GM20000 (cell line): ENCODE results near the gene PSMA6.
"Not testable (repeated sequence)": the region's sequence is repeated elsewhere in the genome, so short reads cannot be mapped to it uniquely, and the experiment has no call there.

Experiments used
- DNase-seq: peaks from one replicate; pipeline ENCODE4 v3.0.0; 2012; ENCODE audit warnings: low spot score
- CTCF ChIP-seq: IDR thresholded peaks from 2 replicates; pipeline ENCODE4 v1.5.1; 2012; ENCODE audit warnings: mild to moderate bottlenecking, control low read depth; ENCODE audit errors: extremely low read depth, missing control alignments

PSMA6 gene

GRCh38 chr14:35292770-35293561 lies 784 bp downstream of the PSMA6 start:
- no peak for TF ChIP-seq CTCF
- DNase-seq: no peak

GRCh38 chr14:35295845-35296161 lies 3.6 kb downstream of the PSMA6 start:
- no peak for DNase-seq
- TF ChIP-seq CTCF: no peak

- no peak for TF ChIP-seq CTCF
- DNase-seq: no peak
Measured at GRCh38 chr14:35296545-35296944, 4.4 kb downstream of the PSMA6 start.

- DNase-seq: no peak
- TF ChIP-seq CTCF: no peak
Measured at GRCh38 chr14:35297706-35298105, 5.5 kb downstream of the PSMA6 start.

- TF ChIP-seq CTCF: no peak
- DNase-seq: no peak
Measured at GRCh38 chr14:35298351-35298750, 6.2 kb downstream of the PSMA6 start.

GRCh38 chr14:35299708-35300107 lies 7.5 kb downstream of the PSMA6 start:
- DNase-seq: no peak

GRCh38 chr14:35300228-35300627 lies 8.0 kb downstream of the PSMA6 start:
- TF ChIP-seq CTCF: no peak
- no peak for DNase-seq

More at GRCh38 chr14:35299708-35300107, 7.5 kb downstream of the PSMA6 start:
- TF ChIP-seq CTCF: no peak

GRCh38 chr14:35301334-35301733 lies 9.2 kb downstream of the PSMA6 start:
- DNase-seq: not testable (repeated sequence)
